GM18505 (cell line): ENCODE results near the gene TMEM126A.
"Not testable (repeated sequence)": the region's sequence is repeated elsewhere in the genome, so short reads cannot be mapped to it uniquely, and the experiment has no call there.

ENCODE experiments used
- ATAC-seq: cut with Tn5 transposase; IDR thresholded peaks from one replicate; pipeline ENCODE4 v1.9.1; 2021; ENCODE audit not compliant: unreplicated experiment
- POLR2A ChIP-seq: IDR thresholded peaks from 4 replicates; pipeline ENCODE4 v1.6.1; 2011; ENCODE audit warnings: borderline replicate concordance; ENCODE audit not compliant: insufficient read depth, insufficient read length; ENCODE audit errors: extremely low read depth

TMEM126A gene

DNA sequence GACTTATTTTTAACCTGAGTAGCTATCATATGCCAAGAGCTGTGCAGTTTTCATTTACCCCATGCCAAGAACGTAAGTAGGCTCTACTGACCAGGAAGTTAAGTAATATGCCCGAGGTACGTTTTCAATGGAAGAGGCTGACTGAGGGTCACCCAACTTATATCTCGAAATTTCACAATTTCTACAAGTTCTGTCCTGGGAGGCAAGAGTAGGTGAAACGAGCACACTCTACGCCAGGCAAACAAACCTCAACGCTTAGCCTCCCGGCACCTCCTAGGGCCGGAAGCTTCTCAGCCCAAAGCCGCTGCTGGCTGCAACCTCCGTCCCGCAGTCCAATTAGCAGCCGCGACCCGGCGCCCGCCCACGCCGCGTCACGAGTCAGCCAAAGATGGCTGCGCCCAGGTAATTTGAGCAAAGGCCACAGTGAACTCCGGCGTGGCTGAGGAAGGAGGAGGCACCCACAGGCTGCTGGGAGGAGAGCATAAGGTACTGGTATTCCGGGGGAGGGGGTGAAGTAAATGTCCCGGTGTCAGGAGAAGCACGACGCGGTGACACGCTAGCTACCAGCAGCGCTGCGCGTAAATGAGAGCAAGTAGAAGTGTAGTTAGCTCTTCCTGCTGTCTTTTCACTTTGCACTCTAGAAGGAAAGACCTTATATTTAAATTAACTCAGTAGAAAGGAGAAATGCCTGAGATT is at the start of gene TMEM126A:
TMEM126A (plus strand) TSS at position 364 of the 696 bp plus-strand sequence. CDS start 2,289 bp downstream, outside the sequence.
- peak; percentile 100 for ATAC-seq
- peak; percentile 98 for TF ChIP-seq POLR2A

DNA sequence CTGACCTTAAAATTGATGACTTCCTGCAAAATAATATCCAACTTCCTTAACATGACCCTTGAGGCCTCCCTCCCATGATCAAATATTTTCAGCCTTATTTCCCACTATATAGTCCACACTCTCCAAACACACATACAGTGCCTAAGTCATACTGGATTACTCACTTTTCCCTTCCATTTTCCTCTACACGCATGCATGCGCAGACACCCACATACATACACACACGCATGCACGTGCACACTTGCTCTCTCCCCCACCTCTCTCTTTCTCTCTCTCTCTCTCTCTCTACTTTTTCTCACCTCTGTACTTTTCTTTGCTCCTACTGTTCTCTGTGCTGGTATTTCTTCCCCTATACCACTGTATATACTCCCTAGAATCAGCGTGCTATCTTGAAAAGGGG is 48.7 kb upstream of the TMEM126A start:
- TF ChIP-seq POLR2A, result no peak
- ATAC-seq, result no peak

DNA sequence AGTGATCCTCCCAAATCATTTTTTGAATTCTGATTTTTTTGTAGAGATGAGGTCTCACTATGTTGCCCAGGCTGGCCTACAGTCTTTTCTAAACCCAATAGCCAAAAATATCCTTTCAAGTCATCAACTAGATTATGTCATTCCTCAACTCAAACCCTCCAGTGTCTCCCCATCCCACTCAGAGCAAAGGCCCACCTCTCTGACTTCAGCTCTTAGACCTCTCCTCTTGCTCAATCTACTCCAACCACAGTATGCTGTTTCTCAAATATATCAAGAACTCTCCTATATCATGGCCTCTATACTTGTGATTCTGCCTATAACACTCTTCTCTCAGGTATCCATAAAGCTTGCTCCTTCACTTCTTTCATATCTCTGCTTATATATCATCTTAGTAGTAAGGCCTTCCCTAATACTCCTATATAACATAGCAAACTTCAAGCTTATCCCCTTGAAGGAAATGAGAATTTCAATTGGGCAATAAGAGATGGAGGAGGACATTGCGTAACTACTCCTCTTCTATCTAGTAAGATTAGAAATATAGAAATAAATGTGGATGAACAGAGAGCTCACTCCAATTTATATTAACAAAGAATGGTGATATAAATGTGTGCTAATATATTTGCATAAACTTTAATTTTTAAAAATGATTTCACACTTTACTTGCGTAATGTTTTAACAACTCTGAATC is 45.1 kb upstream of the TMEM126A start:
- no peak for TF ChIP-seq POLR2A
- ATAC-seq, result no peak

DNA sequence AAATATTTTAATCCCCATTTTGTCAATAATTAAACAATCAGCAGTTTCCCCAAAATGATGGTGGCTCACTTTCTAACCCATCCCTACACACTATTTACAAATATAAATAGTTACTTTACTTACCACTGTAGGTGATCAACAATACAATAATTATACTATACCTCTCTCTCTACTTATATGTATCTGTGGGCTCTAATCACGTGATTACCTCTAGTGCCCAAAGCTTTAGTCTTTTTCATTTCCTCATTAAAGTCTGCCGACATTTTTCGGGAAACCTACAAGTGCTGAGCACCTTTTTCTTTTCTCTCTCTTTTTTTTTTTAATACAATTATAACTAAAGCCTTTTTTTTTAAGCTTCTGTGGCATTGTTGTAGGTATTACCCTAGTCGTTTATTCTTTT is 44.5 kb upstream of the TMEM126A start:
- no peak for ATAC-seq
- no peak for TF ChIP-seq POLR2A

DNA sequence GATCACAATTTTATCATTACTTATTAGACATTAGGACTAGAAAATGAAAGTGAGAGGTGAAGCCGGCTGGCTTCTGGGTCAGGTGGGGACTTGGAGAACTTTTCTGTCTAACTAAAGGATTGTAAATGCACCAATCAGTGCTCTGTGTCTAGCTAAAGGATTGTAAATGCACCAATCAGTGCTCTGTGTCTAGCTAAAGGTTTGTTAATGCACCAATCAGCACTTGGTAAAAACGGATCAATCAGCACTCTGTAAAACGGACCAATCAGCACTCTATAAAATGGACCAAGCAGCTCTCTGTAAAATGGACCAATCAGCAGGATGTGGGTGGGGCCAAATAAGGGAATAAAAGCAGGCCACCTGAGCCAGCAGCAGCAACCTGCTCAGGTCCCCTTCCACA is 41.5 kb upstream of the TMEM126A start:
- ATAC-seq, result not testable (repeated sequence)

DNA sequence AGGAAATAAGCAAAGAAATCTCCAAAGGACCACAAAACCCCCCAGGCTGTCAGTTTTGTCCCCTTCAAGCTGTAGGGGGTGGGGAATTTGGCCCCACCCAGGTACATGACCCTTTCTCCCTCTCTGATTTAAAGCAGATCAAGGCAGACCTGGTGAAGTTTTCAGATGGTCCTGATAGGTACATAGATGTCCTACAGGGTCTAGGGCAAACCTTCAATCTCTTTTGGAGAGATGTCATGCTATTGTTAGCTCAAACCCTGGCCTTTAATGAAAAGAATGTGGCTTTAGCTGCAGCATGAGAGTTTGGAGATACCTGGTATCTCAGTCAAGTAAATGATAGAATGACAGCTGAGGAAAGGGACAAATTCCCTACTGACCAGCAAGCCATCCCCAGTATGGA is 39.1 kb upstream of the TMEM126A start:
- ATAC-seq, result not testable (repeated sequence)

DNA sequence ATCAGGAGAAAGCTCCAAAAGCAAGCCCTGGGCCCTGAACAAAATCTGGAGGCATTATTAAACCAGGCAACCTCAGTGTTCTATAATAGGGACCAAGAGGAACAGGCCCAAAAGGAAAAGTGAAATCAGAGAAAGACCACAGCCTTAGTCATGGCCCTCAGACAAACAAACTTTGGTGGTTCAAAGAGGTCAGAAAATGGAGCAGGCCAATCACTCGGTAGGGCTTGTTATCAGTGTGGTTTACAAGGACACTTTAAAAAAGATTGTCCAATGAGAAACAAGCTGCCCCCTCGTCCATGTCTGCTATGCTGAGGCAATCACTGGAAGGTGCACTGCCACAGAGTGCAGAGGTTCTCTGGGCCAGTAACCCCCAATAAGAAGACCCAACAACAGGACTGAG is 38.5 kb upstream of the TMEM126A start:
- not testable (repeated sequence) for ATAC-seq

DNA sequence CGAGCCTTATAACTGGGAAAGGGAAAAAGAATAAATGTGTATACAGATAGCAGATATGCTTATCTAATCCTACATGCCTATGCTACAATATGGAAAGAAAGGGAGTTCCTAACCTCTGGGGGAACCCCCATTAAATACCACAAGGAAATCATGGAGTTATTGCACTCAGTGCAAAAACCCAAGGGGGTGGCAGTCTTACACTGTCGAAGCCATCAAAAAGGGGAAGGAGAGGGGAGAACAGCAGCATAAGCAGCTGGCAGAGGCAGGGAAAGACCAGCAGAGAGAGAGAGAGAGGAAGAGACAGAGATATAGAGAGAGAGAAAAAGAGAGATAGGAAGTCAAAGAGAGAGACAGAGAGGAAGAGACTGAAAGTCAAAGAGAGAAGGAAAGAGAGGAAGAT is 36.1 kb upstream of the TMEM126A start:
- not testable (repeated sequence) for ATAC-seq

DNA sequence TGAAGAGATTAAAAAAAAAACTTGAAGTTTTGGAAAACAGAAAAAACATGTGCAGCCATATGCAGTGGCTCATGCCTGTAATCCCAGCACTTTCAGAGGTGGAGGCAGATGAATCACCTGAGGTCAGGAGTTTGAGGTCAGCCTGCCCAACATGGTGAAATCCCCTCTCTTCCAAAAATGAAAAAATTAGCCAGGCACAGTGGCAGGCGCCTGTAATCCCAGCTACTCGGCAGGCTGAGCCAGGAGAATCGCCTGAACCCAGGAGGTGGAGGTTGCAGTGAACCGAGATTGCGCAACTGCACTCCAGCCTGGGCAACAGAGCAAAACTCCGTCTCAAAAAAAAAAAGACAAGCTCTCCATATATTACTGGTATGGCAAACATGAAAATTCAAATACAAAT is 28.3 kb upstream of the TMEM126A start:
- ATAC-seq, result no peak
- no peak for TF ChIP-seq POLR2A

DNA sequence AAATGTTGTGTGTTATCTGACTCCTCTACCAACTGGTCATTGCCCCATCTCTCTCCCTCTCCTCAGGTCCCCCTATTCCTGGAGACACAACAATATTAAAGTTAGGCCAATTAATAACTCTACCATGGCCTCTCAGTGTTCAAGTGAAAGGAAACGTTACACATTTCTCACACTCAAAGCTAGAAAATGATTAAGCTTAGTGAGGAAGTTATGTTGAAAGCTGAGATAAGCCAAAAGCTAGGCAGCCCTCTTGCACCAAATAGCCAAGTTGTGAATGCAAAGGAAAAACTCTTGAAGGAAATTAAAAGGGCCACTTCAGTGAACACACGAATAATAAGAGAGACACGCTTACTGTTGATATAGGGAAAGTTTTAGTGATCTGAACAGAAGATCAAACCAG is 27.5 kb upstream of the TMEM126A start:
- no peak for ATAC-seq
- no peak for TF ChIP-seq POLR2A

DNA sequence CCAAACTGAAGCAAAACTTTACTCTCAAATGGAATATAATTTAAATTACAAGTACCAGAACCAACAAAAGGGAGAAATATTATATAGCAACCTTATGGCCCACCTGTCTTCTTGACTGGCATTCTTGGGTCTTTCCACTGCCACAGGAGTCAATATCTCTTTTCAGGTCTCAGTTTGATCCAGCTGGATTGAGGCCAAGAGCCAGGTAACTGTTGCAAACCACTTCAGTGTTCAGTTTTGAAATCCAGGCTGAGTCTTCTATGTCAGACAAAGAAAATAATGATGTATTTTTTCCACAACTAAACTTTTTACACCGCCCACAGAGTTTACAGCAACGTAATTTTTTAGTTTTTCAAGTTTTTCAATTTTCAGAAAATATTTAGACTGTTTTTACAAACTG is 21.3 kb upstream of the TMEM126A start:
- no peak for TF ChIP-seq POLR2A
- ATAC-seq, result no peak

DNA sequence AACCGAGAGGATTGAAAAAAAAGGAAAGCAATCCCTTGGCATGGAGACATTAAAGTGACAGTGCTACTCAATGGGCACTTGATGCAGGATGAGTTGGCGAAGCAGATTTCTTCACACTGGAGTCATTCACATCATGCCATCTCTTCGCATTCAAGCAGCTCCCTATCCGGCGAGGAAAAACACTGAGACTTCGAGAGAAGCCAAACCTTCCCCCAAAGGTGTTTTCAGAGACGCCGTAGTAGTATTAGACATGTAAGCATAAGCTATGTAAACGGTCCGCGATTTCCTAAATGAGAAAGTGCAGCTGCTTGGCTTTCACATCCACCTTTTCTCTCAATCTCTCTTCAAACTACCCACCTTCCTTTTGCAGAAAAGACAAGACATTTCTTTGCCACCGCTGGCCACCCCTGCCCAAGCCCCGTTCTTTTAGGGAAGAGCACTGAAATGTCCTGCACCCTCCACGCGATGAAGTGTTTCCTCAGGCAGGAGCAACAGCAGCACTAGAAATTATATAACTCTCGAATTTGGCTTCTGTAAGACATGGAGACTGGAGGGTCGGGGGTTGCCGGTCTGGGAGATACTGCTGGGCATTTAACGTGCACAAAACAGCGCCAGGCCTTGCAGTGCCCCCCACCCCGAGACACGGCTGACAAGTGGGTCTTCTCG is 20.3 kb upstream of the TMEM126A start, which contains the start of gene DLG2:
DLG2 (minus strand) TSS at position 13 of the 666 bp plus-strand sequence.
- peak; percentile 1 for ATAC-seq
- no peak for TF ChIP-seq POLR2A

DNA sequence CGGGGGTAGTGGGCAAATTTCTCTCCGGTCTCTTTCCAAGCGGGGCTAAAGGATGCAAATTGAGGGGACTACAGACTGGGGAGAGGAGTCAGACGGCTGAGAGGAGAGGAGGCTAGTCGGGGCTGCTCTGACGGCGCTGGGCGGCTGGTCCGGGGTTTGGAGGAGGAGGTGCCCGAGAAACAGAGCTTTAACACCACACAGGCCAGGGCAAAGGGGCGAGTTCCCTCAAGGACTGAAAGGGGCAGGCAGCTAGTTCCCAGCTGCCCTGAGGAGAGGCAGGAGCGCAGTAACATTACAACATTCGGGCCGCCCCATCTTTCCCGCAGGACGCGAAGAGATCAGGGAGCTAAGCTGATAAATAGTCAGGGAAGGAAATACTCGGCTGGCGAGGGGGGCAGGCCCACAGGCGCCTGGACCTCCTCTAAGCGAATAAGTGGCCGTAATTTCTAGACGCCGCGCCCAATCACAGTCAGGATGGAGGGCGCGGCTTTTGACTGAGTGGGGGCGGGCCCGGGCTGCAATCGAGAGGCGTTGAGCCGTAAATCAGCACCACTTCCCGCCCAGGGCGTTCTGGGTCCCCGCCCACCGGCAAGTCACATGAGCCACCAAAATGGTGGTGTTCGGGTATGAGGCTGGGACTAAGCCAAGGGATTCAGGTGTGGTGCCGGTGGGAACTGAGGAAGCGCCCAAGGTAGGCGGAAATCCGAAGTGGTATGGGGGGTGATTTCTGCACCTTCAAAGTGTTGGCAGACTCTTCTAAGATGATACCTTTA is 19.6 kb upstream of the TMEM126A start, which contains the start of gene TMEM126B:
TMEM126B (plus strand) TSS at position 596 of the 773 bp plus-strand sequence; CDS start at position 611, 15 bp downstream.
- peak; percentile 92 for TF ChIP-seq POLR2A
- ATAC-seq, result peak; percentile 99

DNA sequence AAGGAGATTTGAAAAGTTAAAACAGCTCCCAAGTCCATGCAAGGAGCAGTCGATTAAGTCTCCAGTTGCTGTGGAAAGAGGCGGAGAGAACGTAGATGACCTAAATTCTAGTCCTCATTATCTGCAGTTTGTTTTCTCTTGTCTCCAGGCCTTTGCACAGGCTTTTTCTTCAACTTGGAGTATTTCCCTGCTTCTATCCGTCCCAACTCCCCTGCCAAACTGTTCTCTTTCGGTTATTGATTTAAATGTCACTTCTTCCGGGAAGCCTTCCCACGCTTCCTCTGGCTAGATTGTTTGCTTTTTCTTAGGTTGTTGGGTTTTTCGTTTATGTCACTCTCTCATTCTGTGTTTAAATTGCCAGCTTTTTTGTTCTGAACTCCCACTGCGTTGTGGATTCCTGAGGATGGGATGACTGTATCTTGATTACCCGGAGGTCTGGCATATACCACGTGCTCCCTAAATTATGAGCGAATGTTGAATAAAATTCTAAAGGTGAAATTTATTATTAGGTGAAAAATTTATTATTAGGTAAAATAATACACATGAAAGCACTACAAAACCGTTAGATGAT is 18.9 kb upstream of the TMEM126A start:
- no peak for TF ChIP-seq POLR2A
- peak; percentile 5 for ATAC-seq

DNA sequence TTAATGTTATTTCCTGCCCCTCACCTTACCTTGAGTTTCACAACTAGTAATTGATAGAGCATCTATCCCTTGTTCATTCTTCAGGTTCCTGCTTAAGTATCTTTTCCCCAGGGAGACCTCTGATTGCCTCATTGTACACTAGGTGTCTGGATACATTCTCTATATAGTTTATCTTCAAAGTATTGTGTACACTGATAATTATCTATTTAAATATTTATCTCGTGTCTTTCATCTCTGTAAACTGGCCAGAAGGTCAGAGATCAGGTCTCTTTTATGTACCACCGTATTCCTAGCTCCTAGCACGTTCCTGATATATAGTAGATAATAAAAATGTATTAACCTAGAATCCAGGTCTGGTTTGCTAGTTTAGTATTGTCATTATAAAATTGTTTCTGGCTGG is 13.0 kb upstream of the TMEM126A start:
- no peak for TF ChIP-seq POLR2A
- no peak for ATAC-seq
